Stimulated activated CD8-positive, alpha-beta memory T cell treated with anti-CD3 and anti-CD28 coated beads, Interleukin-7, amount 100 ng/mL, for 24 hours (primary cell): ENCODE measurements around the gene ZCCHC7.

Experiments
- DNase-seq: peaks from one replicate; pipeline ENCODE4 v3.0.0-alpha.2; 2020; ENCODE audit warnings: low read depth

Gene ZCCHC7

GRCh38 chr9:37336150-37336549 is 215.8 kb downstream of the ZCCHC7 start:
- no peak for DNase-seq

GRCh38 chr9:37337301-37337890 is 217.0 kb downstream of the ZCCHC7 start:
- DNase-seq = no peak

GRCh38 chr9:37338218-37338617 is 217.8 kb downstream of the ZCCHC7 start:
- DNase-seq = no peak

GRCh38 chr9:37339923-37340322 is 219.5 kb downstream of the ZCCHC7 start:
- DNase-seq = no peak

DNA sequence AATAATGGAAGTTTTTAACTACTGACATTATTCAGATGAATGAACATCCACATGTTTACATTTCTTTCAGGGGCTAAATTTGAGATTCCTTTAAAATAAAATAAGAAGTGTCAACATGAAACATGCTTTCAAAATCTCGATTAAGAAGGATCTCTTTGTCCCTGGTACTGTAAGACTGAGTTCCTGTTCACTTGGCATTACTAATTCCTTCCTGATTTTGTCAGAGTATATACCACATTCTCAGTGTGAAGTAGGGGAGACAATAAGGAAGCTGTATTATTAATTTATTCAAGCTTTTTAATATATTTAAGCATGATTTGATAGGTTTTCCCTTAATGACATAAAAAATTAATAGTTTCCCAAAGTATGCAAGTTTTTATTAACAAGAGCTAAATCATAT is 220.6 kb downstream of the ZCCHC7 start:
- DNase-seq = no peak

GRCh38 chr9:37341704-37342103 is 221.3 kb downstream of the ZCCHC7 start:
- DNase-seq = no peak

DNA sequence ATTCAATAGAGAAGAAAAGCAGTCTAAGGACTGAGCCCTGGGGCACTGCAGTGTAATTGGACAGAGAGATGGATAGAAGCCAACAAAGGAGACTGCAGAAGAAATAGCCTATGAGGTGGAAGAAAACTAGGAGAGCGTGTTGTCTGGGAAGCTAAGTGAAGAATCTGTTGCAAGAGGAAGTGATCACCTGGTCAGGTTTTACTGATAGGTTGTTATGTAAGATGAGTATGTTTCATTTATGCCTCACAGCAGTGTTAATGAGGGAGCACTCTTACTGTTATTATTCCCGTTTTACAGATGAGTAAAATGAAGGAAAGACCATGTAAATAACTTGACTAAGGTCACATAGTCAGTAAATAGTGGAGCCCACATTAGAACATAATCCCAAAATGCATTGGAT is 222.1 kb downstream of the ZCCHC7 start:
- no peak for DNase-seq

GRCh38 chr9:37342895-37343294 is 222.5 kb downstream of the ZCCHC7 start:
- no peak for DNase-seq

DNA sequence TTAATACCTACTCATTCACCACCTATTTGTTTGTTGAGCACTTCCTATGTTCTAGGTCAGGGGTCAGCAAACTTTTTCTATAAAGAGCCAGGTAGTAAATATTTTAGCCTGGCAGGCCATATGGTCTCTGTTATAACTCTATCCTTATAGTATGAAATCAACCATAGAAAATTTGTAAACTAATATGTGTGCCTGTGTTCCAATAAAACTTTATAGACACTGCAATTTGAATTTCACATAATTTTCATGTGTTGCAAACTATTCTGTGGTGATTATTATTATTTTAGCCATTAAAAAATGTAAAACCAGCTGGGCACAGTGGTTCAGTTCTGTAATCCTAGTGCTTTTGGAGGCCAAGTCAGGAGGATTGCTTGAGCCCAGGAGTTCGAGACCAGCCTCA is 223.3 kb downstream of the ZCCHC7 start:
- DNase-seq = no peak

- no peak for DNase-seq
Observed at GRCh38 chr9:37345038-37345437, 224.7 kb downstream of the ZCCHC7 start.

DNA sequence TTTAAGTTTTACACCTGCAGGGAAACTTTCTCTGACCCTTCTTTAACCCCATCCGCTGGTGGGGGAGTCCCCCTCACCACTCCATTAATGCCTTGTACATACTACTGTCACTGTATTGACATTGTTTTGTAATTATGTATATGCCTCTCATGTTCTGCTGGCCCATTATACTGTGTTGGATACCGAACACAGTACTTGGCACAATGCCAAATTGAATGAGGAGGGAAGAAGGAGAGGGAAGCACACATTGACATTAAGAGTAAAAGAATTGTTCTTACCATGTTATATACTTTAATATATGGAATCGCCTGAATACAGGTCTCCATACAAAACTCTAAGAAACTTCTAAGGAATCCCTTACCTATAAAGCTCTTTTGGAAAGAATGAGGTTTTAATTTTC is 228.5 kb downstream of the ZCCHC7 start:
- DNase-seq = no peak

DNA sequence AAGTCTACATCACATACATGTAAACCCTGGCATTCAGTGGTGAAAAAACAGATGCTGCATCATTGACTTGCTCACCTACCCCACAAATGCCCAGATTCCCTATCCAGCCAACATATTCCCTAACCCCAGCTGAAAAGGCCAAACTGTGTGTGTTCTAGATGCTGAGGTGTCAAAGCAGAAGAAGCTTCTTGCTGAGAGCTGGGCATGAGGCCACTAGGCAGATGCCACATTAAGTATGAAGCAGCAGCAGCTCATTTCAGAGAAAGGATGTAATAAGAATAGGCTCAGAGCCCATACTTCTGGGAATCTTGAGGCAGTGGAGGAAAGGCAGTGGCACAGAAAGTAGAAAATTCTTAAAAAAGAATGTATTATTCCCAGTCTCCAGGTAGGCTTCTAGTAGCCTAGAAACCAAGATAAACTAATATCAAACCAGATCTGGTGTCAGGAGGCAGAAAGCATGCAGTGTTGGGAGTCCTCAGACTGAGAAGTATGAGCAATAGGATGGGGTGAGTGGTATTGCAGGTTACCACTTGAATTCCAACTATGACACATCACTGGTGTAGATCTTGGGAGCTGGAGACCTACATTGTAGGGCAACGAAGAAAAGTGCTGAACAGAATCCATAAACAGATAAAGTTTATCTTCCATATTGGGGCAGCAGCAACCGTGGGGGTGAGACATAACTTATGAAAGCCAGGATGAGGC is 230.3 kb downstream of the ZCCHC7 start:
- no peak for DNase-seq

DNA sequence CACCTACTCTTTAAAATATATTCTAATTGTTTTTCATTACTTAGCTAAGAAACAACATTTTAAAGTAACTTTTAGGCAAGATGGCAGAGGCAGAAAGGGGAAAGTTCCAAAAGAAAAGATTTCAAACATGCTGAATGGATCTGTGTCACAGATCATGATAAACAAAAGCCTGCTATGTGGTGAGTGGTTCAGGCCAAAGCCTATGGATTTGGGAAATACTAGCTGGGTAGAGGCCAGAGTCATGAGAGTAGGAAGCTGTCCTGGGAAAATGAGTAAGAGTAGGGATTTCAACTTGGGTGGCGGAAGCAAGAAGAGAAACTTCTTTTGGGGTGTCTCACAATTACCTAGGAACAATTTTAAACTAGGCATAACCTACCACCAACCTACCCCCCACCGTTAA is 233.4 kb downstream of the ZCCHC7 start:
- DNase-seq = no peak

GRCh38 chr9:37362430-37362829 is 242.1 kb downstream of the ZCCHC7 start:
- DNase-seq = no peak

- no peak for DNase-seq
Observed at GRCh38 chr9:37363124-37363523, 242.8 kb downstream of the ZCCHC7 start.

GRCh38 chr9:37364136-37364535 is 243.8 kb downstream of the ZCCHC7 start:
- no peak for DNase-seq

- DNase-seq = no peak
Observed at GRCh38 chr9:37364751-37365360, 244.5 kb downstream of the ZCCHC7 start.

GRCh38 chr9:37369671-37370070 is 249.3 kb downstream of the ZCCHC7 start:
- no peak for DNase-seq

DNA sequence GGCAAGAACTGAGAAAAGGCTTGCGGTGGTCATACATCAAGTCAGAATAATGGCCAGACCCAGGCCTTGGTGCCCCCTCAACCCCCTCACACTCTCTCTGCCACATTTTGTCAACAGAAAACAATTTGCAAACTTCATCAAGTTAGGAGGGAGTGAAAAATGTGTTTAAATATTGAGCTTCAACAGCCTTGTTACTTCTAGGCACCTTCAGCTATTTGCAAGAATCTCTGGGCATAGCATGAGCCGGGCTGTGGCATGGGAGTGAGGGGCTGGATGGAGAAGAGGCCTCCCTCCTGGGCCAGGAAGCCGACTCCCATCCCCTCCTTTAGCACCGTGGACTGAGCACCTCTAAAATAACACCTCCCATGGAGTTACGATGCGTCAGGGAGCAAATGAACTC is 249.9 kb downstream of the ZCCHC7 start:
- no peak for DNase-seq

GRCh38 chr9:37370968-37371563 is 250.7 kb downstream of the ZCCHC7 start:
- no peak for DNase-seq

GRCh38 chr9:37371565-37372464 is 251.4 kb downstream of the ZCCHC7 start:
- DNase-seq = no peak

DNA sequence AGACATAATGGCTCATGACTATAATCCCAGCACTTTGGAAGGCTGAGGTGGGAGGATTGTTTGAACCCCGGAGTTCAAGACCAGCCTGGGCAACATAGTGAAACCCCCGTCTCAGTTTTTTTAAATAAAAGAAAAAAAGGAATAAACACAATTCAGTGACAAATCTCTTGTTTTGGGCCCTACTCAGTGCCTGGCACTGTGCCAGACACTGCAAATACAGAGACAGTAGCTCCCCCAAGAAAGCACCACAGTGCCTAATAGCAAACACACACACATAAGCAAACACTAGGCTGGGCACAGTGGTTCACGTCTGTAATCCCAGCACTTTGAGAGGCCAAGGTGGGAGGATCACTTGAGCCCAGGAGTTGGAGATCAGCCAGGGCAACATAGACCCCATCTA is 252.5 kb downstream of the ZCCHC7 start:
- no peak for DNase-seq
